AG20443 (cell line): Measurements from ENCODE around the gene ARL15.

Experiments
- DNase-seq: peaks from one replicate; pipeline ENCODE4 v3.0.0; 2012; ENCODE audit warnings: low spot score, mixed read lengths

The ARL15 gene

GRCh38 chr5:54030981-54031380 is 279.4 kb downstream of the ARL15 start:
- DNase-seq: no peak

GRCh38 chr5:54024466-54024865 is 285.9 kb downstream of the ARL15 start:
- DNase-seq: no peak

- no peak for DNase-seq
Measured at GRCh38 chr5:54022223-54022622, 288.1 kb downstream of the ARL15 start.

- peak; percentile 16 for DNase-seq
Measured at GRCh38 chr5:54021431-54022164, 288.8 kb downstream of the ARL15 start.

- DNase-seq: no peak
Measured at GRCh38 chr5:54018438-54018837, 291.9 kb downstream of the ARL15 start.

DNA sequence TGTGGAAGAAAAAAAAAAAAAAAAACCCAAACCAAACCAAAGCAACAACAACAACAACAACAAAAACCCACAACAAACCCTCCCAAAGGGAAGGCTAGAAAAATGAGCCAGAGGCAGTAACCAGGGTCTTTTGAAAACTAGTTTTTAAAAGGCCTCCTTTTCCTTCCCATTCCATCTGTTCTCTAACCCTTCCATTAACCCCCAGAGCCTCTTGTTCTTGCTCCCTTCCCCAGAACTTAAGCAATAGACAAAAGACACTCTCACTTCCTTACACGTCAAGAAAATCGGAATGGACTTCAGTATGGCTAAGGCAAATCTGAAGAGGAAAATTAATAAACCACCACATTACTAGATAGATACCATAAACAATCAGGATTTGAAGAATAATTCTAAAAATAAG is 292.8 kb downstream of the ARL15 start:
- no peak for DNase-seq

DNA sequence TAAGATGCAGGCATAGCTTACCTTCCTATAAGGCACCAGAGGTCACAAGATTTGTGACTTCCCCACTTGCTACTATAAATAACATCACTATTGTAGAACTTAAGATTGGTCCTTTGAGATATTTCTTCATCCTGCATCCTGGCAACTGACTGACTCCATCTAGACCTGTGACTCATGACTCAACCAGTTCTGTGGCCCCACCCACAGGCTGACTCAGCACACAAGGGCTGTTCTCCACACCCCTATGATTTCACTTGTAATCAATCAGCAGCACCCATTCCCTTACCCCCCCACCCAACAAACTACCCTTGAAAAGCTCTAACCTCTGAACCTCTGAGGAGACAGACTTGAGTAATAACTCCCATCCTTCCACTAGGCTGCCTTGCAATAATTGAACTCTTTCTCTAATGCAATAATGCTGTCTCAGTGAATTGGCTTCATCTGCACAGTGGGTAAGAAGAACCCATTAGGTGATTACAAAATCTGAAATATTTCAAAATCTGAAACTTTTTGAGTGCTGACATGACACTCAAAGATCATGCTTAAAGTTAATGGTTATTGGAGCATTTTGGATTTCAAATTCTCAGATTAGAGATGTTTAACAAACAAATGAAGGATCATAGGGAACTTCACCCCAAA is 296.7 kb downstream of the ARL15 start:
- DNase-seq: peak; percentile 69

DNA sequence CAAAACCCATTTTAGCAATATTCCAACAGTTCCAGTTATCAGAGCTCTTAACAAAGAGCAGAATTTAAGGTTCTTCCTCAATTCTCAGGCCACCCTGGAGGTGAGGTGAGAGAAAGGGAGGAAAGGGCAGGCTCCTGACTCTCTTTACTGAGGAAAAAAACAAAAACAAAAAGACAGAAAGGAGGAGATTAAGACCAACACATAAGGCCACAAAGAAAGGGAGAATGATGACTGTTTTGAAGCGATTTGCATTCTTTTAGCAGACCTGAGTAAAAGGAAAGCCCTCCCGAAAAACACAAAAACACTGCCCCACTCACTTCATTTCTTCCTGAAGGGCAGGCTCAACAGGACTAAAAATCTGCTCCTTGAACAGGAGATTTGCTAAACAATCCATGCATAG is 300.5 kb downstream of the ARL15 start:
- DNase-seq: no peak

DNA sequence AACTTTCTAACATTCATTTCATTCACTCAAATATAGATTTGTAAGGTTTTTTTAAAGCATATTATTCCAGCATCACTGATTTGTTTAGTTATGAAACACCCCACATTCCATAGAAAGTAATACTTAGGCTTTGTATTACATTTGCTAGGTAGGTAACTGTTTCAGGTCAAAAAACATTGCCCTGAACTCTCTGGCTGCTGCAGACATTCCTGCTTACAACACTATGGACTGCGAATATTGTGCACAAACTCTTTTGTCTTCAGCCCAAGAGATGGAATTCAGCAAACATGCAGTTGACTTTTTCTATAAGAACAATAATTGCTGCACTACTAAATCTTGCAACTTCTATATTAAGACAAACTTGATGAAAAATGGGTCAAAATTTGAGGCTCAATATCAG is 301.0 kb downstream of the ARL15 start:
- no peak for DNase-seq

DNA sequence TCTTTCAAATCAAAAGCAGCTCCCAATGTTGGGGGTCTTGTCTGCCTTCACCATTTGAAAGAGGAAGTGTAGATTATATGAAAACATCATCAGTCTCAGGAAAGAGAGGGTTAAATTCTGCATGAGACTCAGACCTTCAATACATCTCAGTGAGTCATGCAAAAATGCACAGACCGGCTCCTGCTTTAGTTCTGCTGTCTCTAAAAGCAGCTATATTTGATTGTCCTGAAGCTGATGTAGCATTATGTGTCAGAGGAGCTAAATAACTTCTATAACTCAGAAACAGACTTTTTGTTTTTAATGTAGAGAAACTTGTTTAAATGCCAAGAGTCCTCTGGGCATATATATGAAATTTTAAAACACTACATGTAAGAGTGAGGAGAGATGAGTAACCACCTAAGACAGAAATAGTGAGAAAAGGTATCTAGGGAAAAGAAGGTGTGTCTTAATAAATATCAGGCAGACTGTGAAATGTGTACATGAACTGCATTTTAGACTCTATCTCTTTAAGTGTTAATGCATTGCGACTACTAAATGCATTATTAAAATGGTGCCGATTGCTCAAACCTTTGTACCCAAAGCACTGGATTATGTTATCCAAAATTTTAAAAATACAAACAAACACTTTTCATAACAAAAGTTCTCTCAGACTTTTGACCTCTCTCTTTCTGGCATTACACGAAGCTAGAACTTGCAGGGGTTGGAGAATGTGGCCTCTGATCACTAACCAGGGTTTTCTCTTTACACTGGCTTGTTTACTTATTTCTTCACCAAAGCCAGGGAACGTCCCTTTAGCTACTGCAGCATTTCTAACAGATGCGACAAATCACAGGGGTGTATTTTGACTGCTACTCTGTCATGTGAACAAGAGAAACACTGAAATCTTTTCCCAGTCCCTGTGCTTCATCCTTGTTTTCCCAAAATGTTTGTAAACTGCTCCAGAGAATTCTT is 302.3 kb downstream of the ARL15 start:
- DNase-seq: no peak

DNA sequence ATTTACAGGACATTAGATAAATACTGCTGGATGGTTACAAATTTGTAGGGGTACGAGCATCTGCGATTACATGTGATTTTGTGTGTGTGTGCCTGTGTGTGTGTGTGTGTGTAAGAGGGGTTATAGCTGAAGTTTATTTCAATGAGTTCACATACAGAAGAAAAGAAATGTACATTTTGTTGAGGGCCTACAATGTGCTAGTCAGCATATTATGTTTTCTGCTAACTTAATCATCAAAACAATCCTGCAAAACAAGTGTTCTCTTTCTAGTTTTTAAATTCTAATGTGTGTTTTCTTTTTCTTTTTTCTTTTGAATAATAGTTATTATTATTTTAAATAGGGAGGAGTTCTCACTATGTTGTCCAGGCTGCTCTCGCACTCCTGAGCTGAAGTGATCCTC is 305.7 kb downstream of the ARL15 start:
- no peak for DNase-seq

DNA sequence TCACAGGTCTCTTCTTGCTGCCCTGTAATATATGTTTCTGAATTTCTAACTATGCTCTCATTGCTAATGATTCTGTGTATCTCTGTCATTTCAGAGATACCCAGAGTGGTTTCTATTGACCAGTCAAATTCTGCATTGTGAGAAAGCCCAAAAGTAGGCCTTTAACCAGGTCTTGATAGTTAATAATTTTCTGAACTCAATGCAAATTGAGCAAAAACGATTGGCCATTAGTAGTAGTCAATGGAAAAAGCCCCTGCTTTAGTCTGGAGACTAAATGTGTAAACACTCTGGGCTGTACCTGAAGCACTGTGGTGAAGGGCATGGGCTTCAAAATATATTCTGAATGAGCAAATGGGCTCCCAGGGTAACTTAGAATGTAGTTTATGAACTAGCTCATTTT is 307.6 kb downstream of the ARL15 start:
- DNase-seq: no peak

- no peak for DNase-seq
Measured at GRCh38 chr5:54001976-54002775, 308.2 kb downstream of the ARL15 start.

GRCh38 chr5:54000011-54000410 is 310.4 kb downstream of the ARL15 start:
- no peak for DNase-seq

- no peak for DNase-seq
Measured at GRCh38 chr5:53997736-53998627, 312.4 kb downstream of the ARL15 start.

GRCh38 chr5:53996008-53996407 is 314.4 kb downstream of the ARL15 start:
- no peak for DNase-seq

- DNase-seq: peak; percentile 58
Measured at GRCh38 chr5:53994148-53994547, 316.2 kb downstream of the ARL15 start.

DNA sequence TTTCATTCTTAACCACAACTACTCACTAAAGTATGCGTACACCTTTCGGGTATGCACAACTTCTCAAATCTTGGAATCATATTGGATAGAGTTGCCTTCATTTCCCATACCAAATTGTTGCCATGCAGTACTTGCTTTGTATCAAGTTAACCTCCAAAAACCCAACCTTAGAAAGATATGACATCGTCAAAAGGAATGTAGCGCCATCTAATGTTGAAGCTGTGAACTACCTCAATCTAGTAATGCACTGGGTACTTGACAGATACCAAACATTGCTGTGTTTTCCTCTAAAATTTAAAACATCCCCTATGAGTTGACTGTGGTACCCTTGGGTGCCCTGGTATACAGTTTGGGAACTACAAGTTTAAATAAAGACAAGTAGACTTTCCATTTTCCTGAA is 318.4 kb downstream of the ARL15 start:
- no peak for DNase-seq

DNA sequence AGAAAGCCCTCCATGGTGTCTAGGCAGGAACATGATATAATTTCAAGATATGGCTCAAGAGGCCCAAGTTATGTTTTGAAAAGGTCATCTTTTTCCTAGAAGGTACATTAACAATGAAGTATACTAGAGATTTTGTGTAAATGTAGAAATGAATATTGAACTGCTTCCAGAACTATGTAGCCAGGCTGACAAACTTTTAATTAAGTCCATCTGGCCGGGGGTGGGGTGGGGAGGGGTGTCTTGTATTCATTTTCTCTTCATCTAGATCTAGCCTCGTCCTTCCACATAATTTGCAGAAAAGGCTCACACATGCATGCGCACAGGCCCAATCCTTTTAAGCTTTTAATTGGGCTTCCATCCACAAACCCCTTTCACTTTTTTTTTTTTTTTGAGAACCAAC is 323.3 kb downstream of the ARL15 start:
- no peak for DNase-seq

- no peak for DNase-seq
Measured at GRCh38 chr5:53985796-53986195, 324.6 kb downstream of the ARL15 start.

DNA sequence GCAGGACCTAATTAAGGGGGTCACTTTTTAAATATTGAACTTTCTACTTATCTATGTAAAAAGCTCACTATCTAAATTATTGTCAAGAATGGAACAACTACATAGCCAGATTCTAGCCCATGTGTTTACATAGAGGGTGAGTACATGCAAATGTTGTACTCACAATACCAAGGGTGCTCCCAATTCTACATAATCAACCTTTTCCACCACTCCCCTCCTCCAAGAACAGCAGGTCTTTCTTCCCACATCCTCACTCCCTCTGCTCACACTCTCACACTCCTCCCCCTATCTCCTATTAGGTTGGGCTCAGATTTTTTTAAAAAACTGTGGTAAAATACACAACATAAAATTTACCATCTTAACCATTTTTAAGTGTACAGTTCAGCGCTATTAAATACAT is 325.4 kb downstream of the ARL15 start:
- no peak for DNase-seq
